Ovary (tissue), 3 donors: ENCODE measurements around the gene PBRM1.
"Not testable (repeated sequence)": the region's sequence is repeated elsewhere in the genome, so short reads cannot be mapped to it uniquely, and the experiment has no call there.

Experiments
- CTCF ChIP-seq, 3 donors: fragments of 450-650 bp in 2 of 3; fragments of 200-600 bp in 1 of 3; IDR thresholded peaks; one replicate each; pipeline versions ENCODE4 v1.5.1 to v1.8.0; 2016 to 2022; ENCODE audit warnings: antibody characterized with exemption in 3 of 3, mild to moderate bottlenecking in 1 of 3
- POLR2A ChIP-seq: fragments of 450-650 bp; IDR thresholded peaks from one replicate; pipeline ENCODE4 v1.6.1; 2017; ENCODE audit warnings: antibody characterized with exemption, mild to moderate bottlenecking, moderate library complexity
- donor health status: DM: no; HTN: no; CAD: no.

- TF ChIP-seq POLR2A; CTCF (IDR thresholded peaks at IDR 0.05): not testable (repeated sequence)
Observed at GRCh38 chr3:52676201-52676600, 9.5 kb downstream of the PBRM1 start.
